ENCODE measurements around the gene PKNOX2. TPM values are rescaled to one million over a fixed set of nuclear protein-coding genes. Genes with fewer than 3 reads are reported as not detected.

Gene PKNOX2
- total and polyA plus RNA-seq, 2 of the 8 experiments (the other 6 are each of a cell fraction or from before 2014, with no cell fraction given): 2.0 TPM

GRCh38 chr11:125173027-125173426 is 8.5 kb downstream of the PKNOX2 start:
- DNase-seq (ENCODE audit: low read depth in 1 of 2, low spot score in 2 of 2): no peak
- no peaks in the 10 kb centered on the region for H4K20me1 ChIP-seq (replicated peaks in 1 of 2; ENCODE audit: control insufficient read depth in 1 of 2, insufficient read depth in 2 of 2, low read length in 2 of 2)
- no peaks in the 10 kb centered on the region for H3K23me2 ChIP-seq (ENCODE audit: low read depth, low read length)
- no peak overlapping the region for H2BK20ac ChIP-seq (ENCODE audit: low read length)
- H3K4me1 ChIP-seq (replicated peaks in 1 of 4; ENCODE audit: control insufficient read depth in 3 of 4, insufficient read depth in 4 of 4, low read length in 3 of 4): peaks cover 13 to 46% (median 26%) of the 10 kb centered on the region in 4 experiments
- ChIA-PET CTCF (ENCODE audit: partially characterized antibody) (interaction anchor here (0.8 to 13.4 kb wide), 10 partner anchors 23 to 251 kb away, joined by 3 to 123 read pairs (median 4); no protein-coding TSS in a partner anchor), POLR2A (ENCODE audit: partially characterized antibody) (interaction anchor here (1.3 kb wide), 1 partner anchor 8 kb away, joined by 3 read pairs; no protein-coding TSS in a partner anchor)
- H2AK5ac ChIP-seq (ENCODE audit: low read depth, low read length): no peak overlapping the region
- WGBS, 2 experiments (ENCODE audit: extremely low coverage in 1 of 2, insufficient coverage in 1 of 2, insufficient read length in 1 of 2, insufficient replicate concordance in 2 of 2, low coverage in 1 of 2, low lambda C conversion rate in 2 of 2, missing lambda C conversion rate in 1 of 2): 84% methylated on average over 1 of the region's 1 CpG; no CpG with 5 or more reads in 1 of the 2 experiments
- peaks cover 0 to 19% (median 14%) of the 10 kb centered on the region in 4 experiments; a peak in 6 of 7 replicates for H3K27me3 ChIP-seq (replicated peaks in 1 of 4; ENCODE audit: control insufficient read depth in 3 of 4, extremely low read depth in 1 of 4, insufficient read depth in 3 of 4, low read length in 3 of 4)
- no peaks in the 10 kb centered on the region for H3K79me2 ChIP-seq (ENCODE audit: control insufficient read depth in 1 of 2, insufficient read depth in 2 of 2, low read length in 2 of 2)
- H3K36me3 ChIP-seq (ENCODE audit: control insufficient read depth in 2 of 4, insufficient read depth in 4 of 4, low read length in 3 of 4): no peaks in the 10 kb centered on the region
- H3K4ac ChIP-seq (replicated peaks; ENCODE audit: insufficient read length, low read depth, low read length): no peak overlapping the region
- no peak overlapping the region for H2AFZ ChIP-seq (ENCODE audit: low read length)
- H2BK15ac ChIP-seq (ENCODE audit: low read length): no peak overlapping the region
- no peak overlapping the region for H3K4me2 ChIP-seq (ENCODE audit: insufficient read depth in 1 of 2, low read depth in 2 of 2, low read length in 2 of 2)
- H2BK12ac ChIP-seq (ENCODE audit: low read depth, low read length): no peak overlapping the region
- H3K23ac ChIP-seq (ENCODE audit: insufficient read length): no peak overlapping the region
- no peak overlapping the region for H2BK5ac ChIP-seq (ENCODE audit: low read depth, low read length)
- no peak overlapping the region for H2BK120ac ChIP-seq (replicated peaks; ENCODE audit: low read depth, low read length)
- H3K18ac ChIP-seq (ENCODE audit: extremely low read depth, low read length): no peak overlapping the region
- no peak overlapping the region for H3K4me3 ChIP-seq (ENCODE audit: extremely low read depth in 1 of 4, insufficient read depth in 2 of 4, low read depth in 3 of 4, low read length in 4 of 4)
- H3K14ac ChIP-seq (ENCODE audit: insufficient read length): no peak overlapping the region
- no peak overlapping the region for H4K5ac ChIP-seq (ENCODE audit: insufficient read length, low read depth, low read length)
- H3K79me1 ChIP-seq (ENCODE audit: low read depth, low read length): no peaks in the 10 kb centered on the region
- no peaks in the 10 kb centered on the region for H3K9me3 ChIP-seq (ENCODE audit: insufficient read depth in 2 of 2, low read depth in 1 of 2, low read length in 1 of 2)
- H3K27ac ChIP-seq (ENCODE audit: low read depth, low read length): no peak overlapping the region
- no peak overlapping the region for H4K91ac ChIP-seq (replicated peaks; ENCODE audit: insufficient read length, low read length)
- H4K8ac ChIP-seq (ENCODE audit: extremely low read depth, insufficient read depth, low read length): no peak overlapping the region
- no peak for FAIRE-seq
- no peak overlapping the region for H3K56ac ChIP-seq (replicated peaks; ENCODE audit: insufficient read length, low read depth, low read length)
- no peak overlapping the region for H3K9ac ChIP-seq (replicated peaks in 1 of 4; ENCODE audit: extremely low read depth in 1 of 4, low read depth in 3 of 4, low read length in 3 of 4)
- TF ChIP-seq RNF2 (IDR thresholded peaks at IDR 0.05; ENCODE audit: borderline replicate concordance, low read depth, low read length, missing control alignments, poor library complexity, severe bottlenecking): no peak
- TF ChIP-seq FOSL1 (IDR thresholded peaks at IDR 0.05; ENCODE audit: insufficient read depth, low read depth, low read length): no peak
- TF ChIP-seq, protein P1, sequence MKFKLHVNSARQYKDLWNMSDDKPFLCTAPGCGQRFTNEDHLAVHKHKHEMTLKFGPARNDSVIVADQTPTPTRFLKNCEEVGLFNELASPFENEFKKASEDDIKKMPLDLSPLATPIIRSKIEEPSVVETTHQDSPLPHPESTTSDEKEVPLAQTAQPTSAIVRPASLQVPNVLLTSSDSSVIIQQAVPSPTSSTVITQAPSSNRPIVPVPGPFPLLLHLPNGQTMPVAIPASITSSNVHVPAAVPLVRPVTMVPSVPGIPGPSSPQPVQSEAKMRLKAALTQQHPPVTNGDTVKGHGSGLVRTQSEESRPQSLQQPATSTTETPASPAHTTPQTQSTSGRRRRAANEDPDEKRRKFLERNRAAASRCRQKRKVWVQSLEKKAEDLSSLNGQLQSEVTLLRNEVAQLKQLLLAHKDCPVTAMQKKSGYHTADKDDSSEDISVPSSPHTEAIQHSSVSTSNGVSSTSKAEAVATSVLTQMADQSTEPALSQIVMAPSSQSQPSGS (IDR thresholded peaks at IDR 0.05; ENCODE audit: low read length): no peak
- TF ChIP-seq CHD2 (IDR thresholded peaks at IDR 0.05; ENCODE audit: low read length): no peak
- no peak for TF ChIP-seq ZNF274 (IDR thresholded peaks at IDR 0.05; ENCODE audit: borderline replicate concordance, extremely low read depth, low read length)
- no peak for TF ChIP-seq BACH1 (IDR thresholded peaks at IDR 0.05; ENCODE audit: low read length)
- TF ChIP-seq MAFK (IDR thresholded peaks at IDR 0.05; ENCODE audit: low read depth, low read length): no peak
- no peak for TF ChIP-seq CHD1 (IDR thresholded peaks at IDR 0.05; ENCODE audit: low read depth, low read length)
- no peak for TF ChIP-seq ASH2L (IDR thresholded peaks at IDR 0.05; ENCODE audit: low read length)
- no peak for TF ChIP-seq RBBP5 (IDR thresholded peaks at IDR 0.05; ENCODE audit: borderline replicate concordance, low read depth, low read length)
- TF ChIP-seq KDM1A (IDR thresholded peaks at IDR 0.05; ENCODE audit: borderline replicate concordance, low read length): no peak
- no peak for TF ChIP-seq SIRT6 (IDR thresholded peaks at IDR 0.05; ENCODE audit: low read length)
- TF ChIP-seq TAF1 (IDR thresholded peaks at IDR 0.05; ENCODE audit: low read depth, low read length): no peak

Measured in H1 (cell line).